ENCODE data around the gene EGFL6. TPM values are rescaled to one million over a fixed set of nuclear protein-coding genes. Genes with fewer than 3 reads are reported as not detected.

The EGFL6 gene
- total RNA-seq, 1 donor from 2014 or later = not detected

GRCh38 chrX:13535376-13536165 lies 33.8 kb upstream of the EGFL6 start:
- Histone ChIP-seq H3K4me1 (no peaks in the 10 kb centered on the region), H3K27me3 (ENCODE audit: low read depth) (no peaks in the 10 kb centered on the region), H3K36me3 (no peaks in the 10 kb centered on the region), H3K4me3 (no peak overlapping the region), H3K9me3 (replicated peaks) (no peaks in the 10 kb centered on the region), H3K27ac (replicated peaks) (no peak overlapping the region)
- intact Hi-C loops (cut with micrococcal nuclease) = no loop called here
- TF ChIP-seq, protein P1, sequence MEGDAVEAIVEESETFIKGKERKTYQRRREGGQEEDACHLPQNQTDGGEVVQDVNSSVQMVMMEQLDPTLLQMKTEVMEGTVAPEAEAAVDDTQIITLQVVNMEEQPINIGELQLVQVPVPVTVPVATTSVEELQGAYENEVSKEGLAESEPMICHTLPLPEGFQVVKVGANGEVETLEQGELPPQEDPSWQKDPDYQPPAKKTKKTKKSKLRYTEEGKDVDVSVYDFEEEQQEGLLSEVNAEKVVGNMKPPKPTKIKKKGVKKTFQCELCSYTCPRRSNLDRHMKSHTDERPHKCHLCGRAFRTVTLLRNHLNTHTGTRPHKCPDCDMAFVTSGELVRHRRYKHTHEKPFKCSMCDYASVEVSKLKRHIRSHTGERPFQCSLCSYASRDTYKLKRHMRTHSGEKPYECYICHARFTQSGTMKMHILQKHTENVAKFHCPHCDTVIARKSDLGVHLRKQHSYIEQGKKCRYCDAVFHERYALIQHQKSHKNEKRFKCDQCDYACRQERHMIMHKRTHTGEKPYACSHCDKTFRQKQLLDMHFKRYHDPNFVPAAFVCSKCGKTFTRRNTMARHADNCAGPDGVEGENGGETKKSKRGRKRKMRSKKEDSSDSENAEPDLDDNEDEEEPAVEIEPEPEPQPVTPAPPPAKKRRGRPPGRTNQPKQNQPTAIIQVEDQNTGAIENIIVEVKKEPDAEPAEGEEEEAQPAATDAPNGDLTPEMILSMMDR (IDR thresholded peaks at IDR 0.05; ENCODE audit: borderline replicate concordance) = no peak
- no peak for DNase-seq

DNA sequence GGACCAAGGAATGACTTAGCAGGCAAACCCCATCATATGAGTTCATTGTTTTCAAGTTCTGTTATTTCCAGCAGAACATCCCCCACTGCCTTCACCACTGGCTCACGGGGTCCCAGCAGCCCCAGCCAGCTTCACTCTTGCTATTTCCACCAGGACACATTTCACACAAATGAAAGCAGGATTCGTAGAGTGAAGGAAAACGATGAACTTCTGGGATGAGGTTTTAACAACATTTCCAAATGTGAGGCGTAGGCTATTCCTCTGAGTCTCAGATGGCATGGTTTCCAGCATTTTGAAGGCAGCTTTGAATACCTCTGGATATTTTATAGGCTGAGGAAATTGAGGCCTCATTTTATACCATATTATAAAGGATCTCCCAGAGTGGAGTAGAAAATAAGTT lies 32.9 kb upstream of the EGFL6 start:
- no peak overlapping the region for H3K27ac ChIP-seq (replicated peaks)
- no peak overlapping the region for H3K4me3 ChIP-seq
- DNase-seq = no peak
- TF ChIP-seq, protein P1 (IDR thresholded peaks at IDR 0.05; ENCODE audit: borderline replicate concordance) = no peak
- H3K9me3 ChIP-seq (replicated peaks) = no peaks in the 10 kb centered on the region
- H3K36me3 ChIP-seq = no peaks in the 10 kb centered on the region
- no peaks in the 10 kb centered on the region for H3K4me1 ChIP-seq
- intact Hi-C loops (cut with micrococcal nuclease) = no loop called here
- H3K27me3 ChIP-seq (ENCODE audit: low read depth) = no peaks in the 10 kb centered on the region

DNA sequence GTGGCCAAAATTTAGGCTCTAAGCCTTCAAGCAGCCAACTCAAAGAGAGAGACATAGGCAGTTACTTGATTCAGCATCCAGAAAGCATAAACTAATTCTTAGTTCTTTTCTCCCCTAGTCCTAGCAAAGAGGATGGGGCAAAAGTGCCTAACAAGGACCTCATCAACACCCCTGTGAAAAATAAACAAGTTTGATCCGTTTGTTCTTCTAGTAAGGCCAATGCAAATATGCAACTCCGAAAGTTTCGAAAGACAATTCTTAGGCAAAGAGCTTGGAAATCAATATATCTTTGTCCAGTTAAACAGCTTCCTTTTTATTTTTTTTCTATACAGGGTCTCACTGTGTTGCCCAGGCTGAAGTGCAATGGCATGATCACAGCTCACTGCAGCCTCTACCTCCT lies 31.0 kb upstream of the EGFL6 start:
- no peak for DNase-seq
- TF ChIP-seq, protein P1 (IDR thresholded peaks at IDR 0.05; ENCODE audit: borderline replicate concordance) = no peak
- Histone ChIP-seq H3K36me3 (no peaks in the 10 kb centered on the region), H3K27ac (replicated peaks) (no peak overlapping the region), H3K9me3 (replicated peaks) (no peaks in the 10 kb centered on the region), H3K4me1 (no peaks in the 10 kb centered on the region), H3K4me3 (no peak overlapping the region), H3K27me3 (ENCODE audit: low read depth) (no peaks in the 10 kb centered on the region)
- intact Hi-C loops (cut with micrococcal nuclease) = no loop called here

GRCh38 chrX:13540602-13541001 lies 28.8 kb upstream of the EGFL6 start:
- intact Hi-C loops (cut with micrococcal nuclease) = no loop called here
- Histone ChIP-seq H3K27ac (replicated peaks) (no peak overlapping the region), H3K4me3 (no peak overlapping the region), H3K9me3 (replicated peaks) (no peaks in the 10 kb centered on the region), H3K36me3 (no peaks in the 10 kb centered on the region), H3K27me3 (ENCODE audit: low read depth) (no peaks in the 10 kb centered on the region), H3K4me1 (no peaks in the 10 kb centered on the region)
- TF ChIP-seq, protein P1 (IDR thresholded peaks at IDR 0.05; ENCODE audit: borderline replicate concordance) = no peak
- no peak for DNase-seq

DNA sequence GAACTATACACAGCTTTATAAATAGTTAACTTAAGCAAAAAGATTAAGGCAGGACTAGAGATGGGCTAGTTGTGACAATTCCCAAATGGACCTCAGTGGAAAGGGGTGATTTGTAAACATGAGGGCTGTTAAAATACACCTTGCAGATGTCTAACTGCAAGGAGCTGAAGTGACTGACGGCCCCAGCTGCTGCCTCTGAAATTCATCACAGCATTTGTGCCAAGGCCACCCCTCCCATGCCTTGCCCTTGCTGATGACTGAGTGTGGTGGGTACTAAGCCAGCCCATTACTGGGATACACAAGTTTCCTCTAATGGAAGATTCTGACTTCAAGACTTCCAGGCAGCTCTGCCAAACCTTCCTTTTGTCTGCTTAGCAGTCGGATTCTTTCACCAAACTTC lies 23.7 kb upstream of the EGFL6 start:
- no peak for DNase-seq

More for the DNA sequence above, 23.7 kb upstream of the EGFL6 start:
- H3K27me3 ChIP-seq (ENCODE audit: low read depth) = no peaks in the 10 kb centered on the region
- no peaks in the 10 kb centered on the region for H3K36me3 ChIP-seq
- no peaks in the 10 kb centered on the region for H3K4me1 ChIP-seq
- H3K9me3 ChIP-seq (replicated peaks) = no peaks in the 10 kb centered on the region
- TF ChIP-seq, protein P1 (IDR thresholded peaks at IDR 0.05; ENCODE audit: borderline replicate concordance) = no peak
- no peak overlapping the region for H3K27ac ChIP-seq (replicated peaks)
- intact Hi-C loops (cut with micrococcal nuclease) = no loop called here
- H3K4me3 ChIP-seq = no peak overlapping the region

Data from left ventricle myocardium inferior (tissue), 1 donor.